ENCODE measurements around the gene SLC66A2.

DNA sequence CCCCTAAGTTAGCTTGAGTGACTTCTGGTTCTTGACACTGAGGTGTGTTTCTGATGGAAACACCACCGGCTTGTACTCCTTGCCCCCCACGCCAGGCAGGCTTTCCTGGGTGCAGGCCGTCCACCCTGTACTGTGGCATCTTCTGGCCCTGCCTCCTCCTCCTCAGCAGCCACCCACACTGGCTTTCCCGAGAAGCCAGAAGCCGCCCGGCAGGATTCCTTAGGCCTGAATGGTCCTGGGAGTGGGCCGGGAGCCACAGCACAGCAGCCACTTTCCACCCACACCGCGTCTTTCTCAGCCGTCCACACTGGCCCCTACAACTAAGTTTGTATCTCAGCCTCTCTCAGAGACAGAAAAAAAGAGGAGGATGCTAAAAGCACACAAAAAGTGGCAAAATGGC is 10.9 kb upstream of the SLC66A2 start:
- TF ChIP-seq, protein P1, sequence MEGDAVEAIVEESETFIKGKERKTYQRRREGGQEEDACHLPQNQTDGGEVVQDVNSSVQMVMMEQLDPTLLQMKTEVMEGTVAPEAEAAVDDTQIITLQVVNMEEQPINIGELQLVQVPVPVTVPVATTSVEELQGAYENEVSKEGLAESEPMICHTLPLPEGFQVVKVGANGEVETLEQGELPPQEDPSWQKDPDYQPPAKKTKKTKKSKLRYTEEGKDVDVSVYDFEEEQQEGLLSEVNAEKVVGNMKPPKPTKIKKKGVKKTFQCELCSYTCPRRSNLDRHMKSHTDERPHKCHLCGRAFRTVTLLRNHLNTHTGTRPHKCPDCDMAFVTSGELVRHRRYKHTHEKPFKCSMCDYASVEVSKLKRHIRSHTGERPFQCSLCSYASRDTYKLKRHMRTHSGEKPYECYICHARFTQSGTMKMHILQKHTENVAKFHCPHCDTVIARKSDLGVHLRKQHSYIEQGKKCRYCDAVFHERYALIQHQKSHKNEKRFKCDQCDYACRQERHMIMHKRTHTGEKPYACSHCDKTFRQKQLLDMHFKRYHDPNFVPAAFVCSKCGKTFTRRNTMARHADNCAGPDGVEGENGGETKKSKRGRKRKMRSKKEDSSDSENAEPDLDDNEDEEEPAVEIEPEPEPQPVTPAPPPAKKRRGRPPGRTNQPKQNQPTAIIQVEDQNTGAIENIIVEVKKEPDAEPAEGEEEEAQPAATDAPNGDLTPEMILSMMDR (IDR thresholded peaks at IDR 0.05) = no peak
- no peak for TF ChIP-seq POLR2A (IDR thresholded peaks at IDR 0.05)
